Ovary (tissue), 9 donors: ENCODE measurements around the gene GABRG3. TPM values are rescaled to one million over a fixed set of nuclear protein-coding genes. Genes with fewer than 3 reads are reported as not detected.

Experiments
- DNase-seq, 5 donors: peaks; one replicate each; pipeline ENCODE4 v3.0.0-alpha.2; 2019 to 2020
- H3K27ac ChIP-seq, 2 donors: fragments of 200-600 bp; one replicate each; pipeline versions ENCODE4 v1.5.1 to v1.8.0; 2019 to 2022
- H3K27me3 ChIP-seq: fragments of 200-600 bp; one replicate; pipeline ENCODE4 v1.8.0; 2022
- H3K36me3 ChIP-seq: fragments of 200-600 bp; sonication (generic); one replicate; pipeline ENCODE4 v1.5.1; 2019
- H3K4me1 ChIP-seq: one replicate; pipeline ENCODE4 v1.8.1; 2013; ENCODE audit warnings: mild to moderate bottlenecking, moderate library complexity; ENCODE audit not compliant: insufficient read depth
- H3K4me3 ChIP-seq: fragments of 200-600 bp; sonication (generic); one replicate; pipeline ENCODE4 v1.5.1; 2017
- H3K9me3 ChIP-seq, 2 donors: fragments of 200-600 bp in 1 of 2; sonication (generic) in 1 of 2; one replicate each; pipeline versions ENCODE4 v1.5.1 to v1.8.1; 2013 to 2019; ENCODE audit warnings: mild to moderate bottlenecking in 1 of 2, moderate library complexity in 1 of 2
- CTCF ChIP-seq, 3 donors: fragments of 450-650 bp in 2 of 3; fragments of 200-600 bp in 1 of 3; IDR thresholded peaks; one replicate each; pipeline versions ENCODE4 v1.5.1 to v1.8.0; 2016 to 2022; ENCODE audit warnings: antibody characterized with exemption in 3 of 3, mild to moderate bottlenecking in 1 of 3
- EP300 ChIP-seq: sonication (generic); formaldehyde crosslinking; IDR thresholded peaks from one replicate; pipeline ENCODE4 v1.6.1; 2017; ENCODE audit warnings: antibody characterized with exemption
- POLR2A ChIP-seq: fragments of 450-650 bp; IDR thresholded peaks from one replicate; pipeline ENCODE4 v1.6.1; 2017; ENCODE audit warnings: antibody characterized with exemption, mild to moderate bottlenecking, moderate library complexity
- WGBS, 3 donors: extraction: QIAGEN DNeasy Blood & Tissue Kit in 1 of 3; methylation state at CpG; one replicate each; pipeline versions ENCODE4 v1.1.5 to v1.1.7; 2013 to 2017; 5-methylcytosine and 5-hydroxymethylcytosine counted together
- intact Hi-C, 4 donors: fragments of 100-400 bp; cut with DNase I; formaldehyde crosslinking; loops; one replicate each; pipeline versions ENCODE4 v1.11.0 to v1.15.1; 2022 to 2023
- polyA plus RNA-seq, 2 donors: library from polyadenylated mRNA; stranded (reverse); fragments of 200-250 nt in 1 of 2; fragments of 350-450 nt in 1 of 2; fragmentation: Illumina TruSeq in 1 of 2; extraction: RNeasy Lipid Tissue Mini Kit (QIAGEN cat#74804) in 1 of 2; gene quantifications; one replicate each; pipeline ENCODE4 v1.2.3, GENCODE V29; 2013 to 2014
- total RNA-seq, 7 donors: library from RNA; depleted of rRNA in 2 of 7; stranded (reverse); fragments of >200 nt in 2 of 7; fragmentation: NEBNext Ultra II Directional in 3 of 7; extraction: Animal tissue kit (Norgen Biotek cat#: 25700) in 3 of 7; gene quantifications; one replicate each; pipeline versions ENCODE4 v1.1.0 to v1.2.4, GENCODE V29; 2016 to 2023
- donor health status: DM: no; HTN: no; CAD: no; lungs with moderate emphysema.
- donor health status: DM: no; HTN: no; CAD: no.
- donor health status: Bipolar disorder and iron deficiency.
- donor health status: DM: yes; HTN: yes; CAD: no.
- donor health status: DM: no; HTN: no; CAD: no.
- donor health status: DM: yes; HTN: yes; CAD: no.

The GABRG3 gene
- total and polyA plus RNA-seq, 9 donors, result 0.01 to 0.18 (median 0.13) TPM; not detected in 6

- Histone ChIP-seq H3K36me3 (no peaks in the 10 kb centered on the region), H3K4me3 (no peak overlapping the region), H3K27me3 (no peaks in the 10 kb centered on the region), H3K27ac (no peak overlapping the region), H3K9me3 (no peaks in the 10 kb centered on the region), H3K4me1 (no peaks in the 10 kb centered on the region)
- TF ChIP-seq CTCF (IDR thresholded peaks at IDR 0.05), result no peak
- TF ChIP-seq POLR2A, result no peak
- TF ChIP-seq EP300, result no peak
- 8 to 24% (median 10%) methylated on average over 9 of the region's 9 CpGs for WGBS, 3 donors
- DNase-seq, result no peak
- intact Hi-C loops, result no loop called here
These were observed 283.1 kb downstream of the GABRG3 start for GRCh38 chr15:27254055-27254454.

GRCh38 chr15:27254801-27255200, 283.8 kb downstream of the GABRG3 start:
- Histone ChIP-seq H3K4me1 (no peaks in the 10 kb centered on the region), H3K36me3 (no peaks in the 10 kb centered on the region), H3K9me3 (no peaks in the 10 kb centered on the region), H3K4me3 (no peak overlapping the region), H3K27me3 (no peaks in the 10 kb centered on the region), H3K27ac (no peak overlapping the region)
- intact Hi-C loops, result no loop called here
- no peak for DNase-seq
- TF ChIP-seq CTCF (IDR thresholded peaks at IDR 0.05) (no peak), POLR2A (no peak), EP300 (no peak)
- 62 to 70% (median 63%) methylated on average over 3 of the region's 3 CpGs for WGBS, 3 donors

- Histone ChIP-seq H3K36me3 (no peaks in the 10 kb centered on the region), H3K9me3 (no peaks in the 10 kb centered on the region), H3K27me3 (no peaks in the 10 kb centered on the region), H3K27ac (no peak overlapping the region), H3K4me1 (no peaks in the 10 kb centered on the region), H3K4me3 (no peak overlapping the region)
- intact Hi-C loops, result no loop called here
- WGBS, 3 donors, result 69 to 74% (median 73%) methylated on average over 5 of the region's 5 CpGs
- TF ChIP-seq CTCF (IDR thresholded peaks at IDR 0.05) (no peak), EP300 (no peak), POLR2A (no peak)
- DNase-seq, result no peak
These were observed 285.5 kb downstream of the GABRG3 start for GRCh38 chr15:27256446-27256845.

- DNase-seq, result no peak
- Histone ChIP-seq H3K4me1 (no peaks in the 10 kb centered on the region), H3K36me3 (no peaks in the 10 kb centered on the region), H3K27me3 (no peaks in the 10 kb centered on the region), H3K4me3 (no peak overlapping the region), H3K9me3 (no peaks in the 10 kb centered on the region), H3K27ac (no peak overlapping the region)
- WGBS, 3 donors, result 57 to 71% (median 66%) methylated on average over 4 of the region's 4 CpGs
- intact Hi-C loops, result no loop called here
- TF ChIP-seq POLR2A (no peak), EP300 (no peak), CTCF (IDR thresholded peaks at IDR 0.05) (no peak)
These were observed 287.3 kb downstream of the GABRG3 start for GRCh38 chr15:27258287-27258686.

GRCh38 chr15:27260523-27260922, 289.5 kb downstream of the GABRG3 start:
- Histone ChIP-seq H3K27me3 (no peaks in the 10 kb centered on the region), H3K4me3 (no peak overlapping the region), H3K36me3 (no peaks in the 10 kb centered on the region), H3K9me3 (no peaks in the 10 kb centered on the region), H3K27ac (no peak overlapping the region), H3K4me1 (no peaks in the 10 kb centered on the region)
- TF ChIP-seq POLR2A (no peak), CTCF (IDR thresholded peaks at IDR 0.05) (no peak), EP300 (no peak)
- DNase-seq, result no peak
- intact Hi-C loops, result no loop called here
- 49 to 62% (median 60%) methylated on average over 4 of the region's 4 CpGs for WGBS, 3 donors
